Brain microvascular endothelial cell (primary cell): ENCODE data around the gene GADD45GIP1.
A peak's percentile ranks its signal among the peaks of the same experiment; 100 is the strongest.
"Not testable (repeated sequence)": the region's sequence is repeated elsewhere in the genome, so short reads cannot be mapped to it uniquely, and the experiment has no call there.

ENCODE experiments used
- DNase-seq: peaks from one replicate; pipeline ENCODE4 v3.0.0-alpha.2; 2020
- H3K27ac ChIP-seq: fragments of 250-450 bp; sonication (Bioruptor Pico); 2 replicates; pipeline ENCODE4 v1.5.1; 2020; ENCODE audit warnings: mild to moderate bottlenecking, moderate library complexity
- H3K27me3 ChIP-seq: fragments of 250-450 bp; sonication (Bioruptor Pico); replicated peaks from 2 replicates; pipeline ENCODE4 v1.5.1; 2020; ENCODE audit warnings: mild to moderate bottlenecking
- H3K36me3 ChIP-seq: fragments of 250-450 bp; sonication (Bioruptor Pico); replicated peaks from 2 replicates; pipeline ENCODE4 v1.5.1; 2020; ENCODE audit warnings: mild to moderate bottlenecking
- H3K4me3 ChIP-seq: 2 replicates; pipeline ENCODE4 v1.5.1; 2011; ENCODE audit warnings: low read depth, mild to moderate bottlenecking, control low read depth, low read length, moderate library complexity
- CTCF ChIP-seq: IDR thresholded peaks from 2 replicates; pipeline ENCODE4 v1.5.1; 2011; ENCODE audit warnings: low read depth, mild to moderate bottlenecking, moderate library complexity, low read length, control low read depth, inconsistent platforms; ENCODE audit errors: missing control alignments
- in situ Hi-C: cut with HindIII; loops from 2 replicates; pipeline ENCODE4 v1.10.0; 2017; ENCODE audit warnings: low sequenced_read_pairs, low pct_ligation_motif_present

The GADD45GIP1 gene

GRCh38 chr19:12959481-12959880 is 2.5 kb upstream of the GADD45GIP1 start:
- Histone ChIP-seq H3K27me3 (no peaks in the 10 kb centered on the region), H3K36me3 (peaks cover 2% of the 10 kb centered on the region), H3K27ac (no peak overlapping the region), H3K4me3 (no peak overlapping the region)
- no peak for DNase-seq
- in situ Hi-C loops: no loop called here
- no peak for TF ChIP-seq CTCF

GRCh38 chr19:12957389-12957952 is 448 bp upstream of the GADD45GIP1 start:
- H3K27ac ChIP-seq: peak overlapping the region; percentile 90
- peaks cover 16% of the 10 kb centered on the region for H3K36me3 ChIP-seq
- H3K27me3 ChIP-seq, DNase-seq, in situ Hi-C loops: not testable (repeated sequence)
- peak overlapping the region; percentile 99 for H3K4me3 ChIP-seq

- peaks cover 29% of the 10 kb centered on the region for H3K36me3 ChIP-seq
- peak overlapping the region; percentile 99 for H3K4me3 ChIP-seq
- H3K27me3 ChIP-seq: no peaks in the 10 kb centered on the region
- DNase-seq: no peak
- H3K27ac ChIP-seq: no peak overlapping the region
- in situ Hi-C loops: no loop called here
- no peak for TF ChIP-seq CTCF
These were observed 1.0 kb downstream of the GADD45GIP1 start for GRCh38 chr19:12955996-12956395.

GRCh38 chr19:12955575-12955974 is 1.4 kb downstream of the GADD45GIP1 start:
- H3K27me3 ChIP-seq, DNase-seq, H3K27ac ChIP-seq, in situ Hi-C loops: not testable (repeated sequence)
- H3K4me3 ChIP-seq: peak overlapping the region; percentile 99
- peaks cover 33% of the 10 kb centered on the region for H3K36me3 ChIP-seq

- in situ Hi-C loops: no loop called here
- no peaks in the 10 kb centered on the region for H3K27me3 ChIP-seq
These were observed 2.4 kb downstream of the GADD45GIP1 start for GRCh38 chr19:12954612-12954962.

GRCh38 chr19:12953799-12954611 is 3.0 kb downstream of the GADD45GIP1 start:
- Histone ChIP-seq H3K4me3 (no peak overlapping the region), H3K36me3 (peaks cover 44% of the 10 kb centered on the region), H3K27me3 (no peaks in the 10 kb centered on the region), H3K27ac (peak overlapping the region; percentile 86)
- in situ Hi-C loops: no loop called here
- TF ChIP-seq CTCF: no peak
- no peak for DNase-seq

More at GRCh38 chr19:12954612-12954962, 2.4 kb downstream of the GADD45GIP1 start:
- no peak overlapping the region for H3K4me3 ChIP-seq
- H3K36me3 ChIP-seq: peaks cover 38% of the 10 kb centered on the region
- DNase-seq: no peak
- no peak for TF ChIP-seq CTCF
- H3K27ac ChIP-seq: no peak overlapping the region
